Measurements from ENCODE around the gene LIG3.
A peak's percentile ranks its signal among the peaks of the same experiment; 100 is the strongest.
"Not testable (repeated sequence)": the region's sequence is repeated elsewhere in the genome, so short reads cannot be mapped to it uniquely, and the experiment has no call there.

Gene LIG3

DNA sequence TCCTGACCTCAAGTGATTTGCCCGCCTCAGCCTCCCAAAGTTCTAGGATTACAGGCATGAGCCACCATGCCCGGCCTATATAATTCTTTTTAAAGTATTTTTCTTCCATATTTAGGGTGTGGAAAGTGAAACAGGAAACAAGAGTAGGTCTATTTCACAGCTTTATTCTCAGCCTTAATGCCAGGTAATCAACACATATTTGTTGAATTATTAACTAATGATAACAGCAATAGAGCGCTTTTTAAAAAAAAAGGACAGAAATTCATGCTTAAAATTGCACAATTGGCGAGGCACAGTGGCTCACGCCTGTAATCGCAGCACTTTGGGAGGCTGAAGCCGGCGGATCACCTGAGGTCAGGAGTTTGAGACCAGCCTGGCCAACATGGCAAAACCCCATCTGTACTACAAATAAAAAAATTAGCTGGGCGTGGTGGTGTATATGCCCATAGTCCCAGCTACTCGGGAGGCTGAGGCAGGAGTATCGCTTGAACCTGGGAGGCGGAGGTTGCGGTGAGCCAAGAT lies 65.2 kb downstream of the LIG3 start:
- not testable (repeated sequence) for DNase-seq

GRCh38 chr17:35046245-35046644 lies 65.9 kb downstream of the LIG3 start:
- no peak for DNase-seq

- DNase-seq, result no peak
These were observed 66.5 kb downstream of the LIG3 start for GRCh38 chr17:35046740-35047283.

GRCh38 chr17:35048685-35049379 lies 68.5 kb downstream of the LIG3 start:
- DNase-seq, result no peak

DNA sequence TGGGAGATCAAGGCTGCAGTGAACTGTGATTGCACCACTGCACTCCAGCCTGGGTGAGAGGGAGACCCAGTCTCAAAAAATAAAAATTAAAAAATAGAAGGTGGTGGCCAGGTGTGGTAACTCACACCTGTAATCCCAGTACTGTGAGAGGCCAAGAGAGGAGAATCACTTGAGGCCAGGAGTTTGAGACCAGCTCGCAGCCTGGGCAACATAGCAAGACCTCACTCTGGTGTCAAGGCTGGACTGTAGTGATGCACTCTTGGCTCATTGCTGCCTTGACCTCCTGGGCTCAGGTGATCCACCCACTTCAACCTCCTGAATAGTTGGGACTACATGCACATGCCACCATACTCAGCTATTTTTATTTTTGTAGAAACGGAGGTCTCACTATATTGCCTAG lies 69.9 kb downstream of the LIG3 start:
- DNase-seq, result no peak

DNA sequence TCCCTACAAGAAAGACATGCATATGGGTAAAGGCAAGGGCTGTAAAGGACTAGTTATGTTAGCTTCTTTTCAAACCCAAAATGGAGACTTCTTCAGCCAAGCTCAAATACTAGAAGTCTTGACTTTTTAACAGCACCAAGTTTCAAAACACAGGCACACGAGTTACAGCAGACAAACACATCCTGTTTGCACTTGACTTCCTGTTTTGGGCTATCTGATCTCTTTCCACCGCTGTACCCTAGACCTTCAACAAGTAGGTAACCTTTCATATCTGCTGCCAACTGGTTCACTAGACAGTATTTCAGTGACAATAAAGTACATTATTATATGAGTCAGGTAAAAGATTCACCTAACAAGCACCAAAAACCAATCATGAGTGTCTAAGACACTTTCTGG lies 70.9 kb downstream of the LIG3 start:
- no peak for DNase-seq

GRCh38 chr17:35051579-35052240 lies 71.4 kb downstream of the LIG3 start:
- no peak for DNase-seq

DNA sequence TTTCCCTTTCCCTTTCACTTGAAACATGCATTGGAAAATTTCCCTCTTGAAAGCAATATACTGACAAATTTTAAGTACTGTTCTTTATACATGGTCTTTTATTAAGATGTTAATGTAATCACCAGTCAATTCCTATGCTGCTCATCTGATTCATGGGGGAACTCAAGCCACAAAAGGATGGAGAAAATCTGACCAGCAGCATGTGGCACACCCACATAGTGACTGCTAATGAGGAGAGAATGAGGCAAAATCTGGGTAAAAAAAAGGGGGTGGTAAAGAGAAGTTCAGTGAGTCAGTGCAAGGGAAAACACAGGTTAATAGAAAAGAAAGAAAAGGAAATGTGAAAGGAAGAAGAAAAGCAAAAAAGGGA lies 71.9 kb downstream of the LIG3 start:
- peak; percentile 46 for DNase-seq

DNA sequence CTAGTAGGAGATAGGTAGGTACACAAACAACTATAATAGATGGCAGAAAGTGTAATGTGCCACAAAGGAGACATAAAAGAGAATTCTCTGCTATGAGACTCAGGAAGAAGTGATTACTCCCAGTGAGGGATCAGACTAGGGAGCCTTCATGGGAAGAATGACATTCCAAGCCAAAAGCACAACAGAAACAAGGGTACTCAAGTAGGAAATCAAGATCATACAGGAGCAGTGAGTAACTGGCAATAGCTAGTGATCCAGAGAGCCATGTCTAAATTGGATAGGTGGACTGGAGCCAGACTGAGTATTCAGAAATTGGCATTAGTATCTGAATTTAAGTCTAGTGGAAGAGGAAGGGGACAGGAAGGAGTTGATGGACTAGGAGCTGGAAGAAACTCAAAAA lies 72.5 kb downstream of the LIG3 start:
- DNase-seq, result no peak

- no peak for DNase-seq
These were observed 72.9 kb downstream of the LIG3 start for GRCh38 chr17:35053204-35053603.

DNA sequence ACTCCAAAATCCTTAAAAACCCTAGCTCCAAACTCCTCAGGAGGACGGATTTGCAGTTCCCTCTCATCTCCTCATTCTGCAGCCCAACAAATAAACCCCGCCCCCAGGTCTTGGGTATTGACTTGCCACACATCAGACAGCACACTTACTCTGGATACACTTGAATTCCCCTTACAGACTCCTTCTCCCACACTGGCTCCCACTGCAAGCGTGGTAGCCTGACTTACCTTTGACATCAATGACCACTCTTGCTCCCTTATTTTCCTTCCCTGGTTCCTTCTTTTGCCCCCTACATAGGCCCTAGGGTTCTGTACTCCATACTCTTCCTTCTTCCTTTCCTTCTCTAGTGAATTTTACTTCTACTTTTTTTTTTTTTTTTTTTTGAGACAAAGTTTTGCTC lies 75.7 kb downstream of the LIG3 start:
- DNase-seq, result no peak

GRCh38 chr17:35057332-35057915 lies 77.1 kb downstream of the LIG3 start:
- DNase-seq, result no peak
